T-helper 9 cell (primary cell): ENCODE data around the gene TRIO.

Source experiments
- DNase-seq: peaks from one replicate; pipeline ENCODE4 v3.0.0-alpha.2; 2020

The TRIO gene

DNA sequence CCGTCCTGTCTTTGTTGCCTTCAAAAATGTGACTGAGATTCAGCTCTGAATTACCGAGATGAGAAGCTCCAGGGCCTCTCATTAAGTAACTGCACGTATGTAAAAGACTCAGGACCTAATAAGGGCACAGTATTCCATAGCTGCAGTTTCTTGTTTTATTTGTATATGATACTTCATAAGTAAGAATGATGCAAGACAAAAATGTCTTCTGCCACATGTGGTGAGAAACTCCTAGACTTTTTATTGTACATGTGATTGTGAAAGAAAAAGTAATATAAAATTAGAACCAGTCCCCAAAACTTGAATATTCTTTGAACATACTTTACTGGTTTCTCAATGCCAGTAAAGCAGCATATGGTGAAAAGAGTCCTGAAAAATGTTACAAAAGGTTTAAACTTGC is 328.4 kb downstream of the TRIO start:
- DNase-seq, result no peak

DNA sequence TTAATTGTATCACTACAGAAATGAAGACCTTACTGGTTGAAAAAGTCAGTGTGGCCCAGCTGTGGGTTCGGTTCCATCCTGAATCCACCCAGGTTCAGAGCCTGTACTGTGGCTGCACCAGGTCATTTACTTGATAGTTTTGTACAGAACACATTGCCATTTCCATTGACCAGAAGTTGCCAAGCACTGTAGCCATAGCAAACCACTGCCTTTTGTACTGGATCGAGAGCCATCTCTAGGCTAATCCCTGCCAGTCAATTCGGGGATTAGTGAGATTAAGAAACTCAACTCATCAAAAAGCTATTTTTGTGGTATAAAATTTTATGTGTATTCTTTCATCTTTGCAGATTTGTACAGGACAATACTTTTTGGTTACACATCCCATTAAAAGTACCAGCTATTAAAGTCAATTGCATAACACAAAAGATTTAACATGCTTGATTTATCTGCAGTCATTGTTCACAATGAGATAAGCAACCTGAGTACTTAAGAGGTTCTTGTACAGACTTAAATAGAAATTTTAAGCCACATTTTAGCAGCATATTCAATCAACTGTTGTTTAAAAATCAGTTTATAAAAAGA is 329.9 kb downstream of the TRIO start:
- no peak for DNase-seq

DNA sequence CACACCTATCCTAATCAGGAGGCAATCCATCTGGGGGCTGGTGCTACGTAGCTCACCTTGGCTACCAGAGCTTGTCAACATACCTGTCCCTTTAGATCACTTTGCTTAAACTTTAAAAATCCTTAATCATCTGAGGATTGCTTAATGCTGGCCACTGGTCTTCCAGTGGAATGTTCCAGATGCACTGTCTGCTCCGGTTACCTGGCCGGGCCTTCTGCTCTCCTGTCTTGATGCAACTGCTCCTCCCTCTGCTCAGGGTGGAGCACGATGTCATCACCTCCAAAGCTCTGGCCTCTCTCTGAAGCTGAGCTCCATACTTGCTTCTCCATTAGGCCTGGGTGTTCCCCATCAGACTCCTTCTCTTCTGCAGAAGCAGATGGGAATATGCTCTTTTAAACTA is 331.9 kb downstream of the TRIO start:
- no peak for DNase-seq

DNA sequence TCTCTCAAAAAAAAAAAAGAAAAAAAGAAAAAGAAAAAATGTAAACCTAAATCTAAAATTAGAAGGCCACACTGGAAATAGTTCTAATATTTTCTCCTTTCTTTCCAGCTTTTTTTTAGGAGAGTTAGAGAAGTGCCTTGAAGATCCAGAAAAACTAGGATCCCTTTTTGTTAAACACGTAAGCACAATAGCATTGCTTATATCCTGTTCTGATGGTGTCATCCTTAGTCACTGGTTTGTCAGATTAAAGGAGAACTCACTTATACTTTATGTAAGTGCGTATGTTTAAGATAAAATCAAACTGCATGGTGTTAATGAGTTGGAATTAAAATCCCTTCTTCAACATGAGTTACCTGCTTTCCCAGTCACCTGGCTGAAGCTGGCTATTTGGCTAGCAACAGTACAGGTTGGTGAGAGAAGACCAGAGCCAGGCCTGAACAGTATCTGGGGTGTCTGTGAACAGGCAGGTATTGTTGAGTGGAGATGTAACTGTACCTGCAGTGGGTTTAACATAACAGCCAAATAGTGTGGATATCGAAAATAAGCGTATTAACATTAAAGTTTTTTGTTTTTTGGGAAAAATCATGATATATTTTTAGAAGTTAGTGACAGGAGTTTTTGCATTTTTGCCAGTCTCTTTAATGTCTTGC is 333.8 kb downstream of the TRIO start:
- DNase-seq, result no peak

DNA sequence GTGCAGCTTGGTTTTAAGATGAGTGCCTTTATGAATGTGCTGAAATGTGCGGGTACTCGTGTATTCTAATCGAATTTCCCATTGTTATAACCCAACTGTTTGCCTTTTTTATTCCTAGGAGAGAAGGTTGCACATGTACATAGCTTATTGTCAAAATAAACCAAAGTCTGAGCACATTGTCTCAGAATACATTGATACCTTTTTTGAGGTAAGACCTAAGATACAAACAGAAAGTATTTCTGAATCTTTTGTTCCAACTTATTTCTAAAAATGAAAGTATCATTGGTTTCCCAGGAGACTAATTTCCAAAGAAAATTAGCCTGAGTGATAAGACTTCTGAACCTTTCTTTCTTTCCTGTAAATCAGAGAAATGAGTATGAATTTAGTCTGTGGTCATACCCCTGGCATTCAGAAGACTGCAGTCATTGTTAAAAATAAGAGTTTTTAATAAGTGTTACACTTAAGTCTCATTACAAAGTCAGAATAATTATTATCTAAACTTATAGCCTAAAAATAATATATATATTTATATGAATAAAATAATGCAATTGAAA is 336.1 kb downstream of the TRIO start:
- DNase-seq, result no peak

DNA sequence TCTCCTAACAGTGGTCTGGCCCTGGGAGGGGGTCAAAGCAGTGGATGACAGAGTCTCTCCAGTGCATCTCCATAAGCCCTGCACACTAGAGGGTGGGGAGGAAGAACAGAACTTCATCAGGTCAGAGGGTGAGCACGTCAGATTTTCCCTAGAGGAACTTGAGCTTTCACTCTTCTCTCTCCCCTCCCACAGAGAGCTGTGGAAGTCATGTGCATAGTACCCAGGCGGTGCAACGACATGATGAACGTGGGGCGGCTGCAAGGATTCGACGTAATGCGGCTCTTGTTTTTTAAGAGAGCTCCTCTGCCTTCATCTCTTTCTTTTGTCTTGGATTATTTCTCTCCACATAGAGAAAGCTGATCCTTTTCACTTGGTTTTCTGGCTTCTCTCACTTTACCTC is 338.2 kb downstream of the TRIO start:
- DNase-seq, result no peak

DNA sequence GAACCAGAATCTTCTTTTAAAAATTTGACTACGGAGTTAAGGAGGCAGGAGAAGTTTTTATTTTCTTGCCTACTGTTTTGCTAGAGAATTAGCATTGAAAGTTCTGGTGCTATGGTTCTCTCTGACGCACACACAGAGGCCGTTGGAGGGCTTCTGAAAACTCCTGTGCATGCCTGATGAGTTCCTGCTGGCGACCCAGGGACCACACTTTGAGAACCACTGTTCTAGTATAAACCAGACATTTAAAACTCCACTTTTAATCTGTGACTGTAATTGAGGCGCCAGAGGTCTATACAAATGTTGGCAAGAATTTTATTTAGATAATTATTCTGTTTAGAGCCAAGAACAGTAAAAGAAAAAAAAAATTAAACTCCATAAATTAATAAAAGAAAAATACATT is 338.9 kb downstream of the TRIO start:
- no peak for DNase-seq

DNA sequence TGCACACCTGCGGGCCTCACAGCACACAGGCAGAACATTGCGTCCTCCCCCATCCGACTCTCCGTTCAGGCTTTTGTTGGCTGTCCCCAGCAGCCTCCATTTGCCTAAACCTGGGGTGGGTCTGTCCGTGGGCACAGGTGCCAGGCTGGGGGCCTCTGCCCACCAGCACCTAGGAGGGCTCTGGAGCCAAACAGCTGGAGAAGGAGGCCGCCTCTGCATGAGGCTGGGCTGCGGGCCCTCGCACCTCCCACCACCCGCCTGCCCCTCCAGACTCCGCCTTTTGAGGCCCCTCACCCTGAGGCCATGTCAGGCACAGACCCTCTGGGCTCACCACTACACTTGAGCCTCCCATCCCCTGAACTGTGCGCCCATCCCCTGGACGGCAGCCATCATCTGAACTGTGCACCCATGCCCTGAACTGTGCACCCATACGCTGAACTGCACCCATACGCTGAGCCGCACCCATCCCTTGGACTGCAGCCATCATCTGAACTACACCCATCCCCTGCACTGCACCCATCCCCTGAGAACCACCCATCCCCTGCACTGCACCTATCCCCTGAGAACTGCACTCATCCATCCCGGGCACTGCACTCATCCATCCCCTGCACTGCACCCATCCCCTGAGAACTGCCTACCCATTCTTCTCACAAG is 340.5 kb downstream of the TRIO start:
- no peak for DNase-seq

DNA sequence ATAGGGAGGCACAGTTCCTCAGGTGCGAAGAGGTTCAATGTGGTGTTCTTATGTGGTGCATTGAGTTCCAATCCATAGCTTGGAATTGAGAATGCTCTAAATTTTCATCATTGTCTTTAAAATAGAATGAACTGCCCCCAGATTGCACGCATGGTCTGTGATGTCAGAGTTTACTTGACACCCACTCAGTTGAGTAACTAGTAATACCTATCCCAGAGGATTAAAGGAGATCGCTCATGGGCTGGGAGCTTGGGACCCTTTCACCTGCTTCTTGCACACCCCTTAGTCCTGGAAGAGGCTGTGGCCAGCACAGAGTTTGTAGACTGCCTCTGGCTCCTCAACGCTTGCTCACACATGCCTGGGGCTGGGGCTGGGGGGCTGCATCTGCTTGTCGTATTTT is 343.3 kb downstream of the TRIO start:
- DNase-seq, result no peak

DNA sequence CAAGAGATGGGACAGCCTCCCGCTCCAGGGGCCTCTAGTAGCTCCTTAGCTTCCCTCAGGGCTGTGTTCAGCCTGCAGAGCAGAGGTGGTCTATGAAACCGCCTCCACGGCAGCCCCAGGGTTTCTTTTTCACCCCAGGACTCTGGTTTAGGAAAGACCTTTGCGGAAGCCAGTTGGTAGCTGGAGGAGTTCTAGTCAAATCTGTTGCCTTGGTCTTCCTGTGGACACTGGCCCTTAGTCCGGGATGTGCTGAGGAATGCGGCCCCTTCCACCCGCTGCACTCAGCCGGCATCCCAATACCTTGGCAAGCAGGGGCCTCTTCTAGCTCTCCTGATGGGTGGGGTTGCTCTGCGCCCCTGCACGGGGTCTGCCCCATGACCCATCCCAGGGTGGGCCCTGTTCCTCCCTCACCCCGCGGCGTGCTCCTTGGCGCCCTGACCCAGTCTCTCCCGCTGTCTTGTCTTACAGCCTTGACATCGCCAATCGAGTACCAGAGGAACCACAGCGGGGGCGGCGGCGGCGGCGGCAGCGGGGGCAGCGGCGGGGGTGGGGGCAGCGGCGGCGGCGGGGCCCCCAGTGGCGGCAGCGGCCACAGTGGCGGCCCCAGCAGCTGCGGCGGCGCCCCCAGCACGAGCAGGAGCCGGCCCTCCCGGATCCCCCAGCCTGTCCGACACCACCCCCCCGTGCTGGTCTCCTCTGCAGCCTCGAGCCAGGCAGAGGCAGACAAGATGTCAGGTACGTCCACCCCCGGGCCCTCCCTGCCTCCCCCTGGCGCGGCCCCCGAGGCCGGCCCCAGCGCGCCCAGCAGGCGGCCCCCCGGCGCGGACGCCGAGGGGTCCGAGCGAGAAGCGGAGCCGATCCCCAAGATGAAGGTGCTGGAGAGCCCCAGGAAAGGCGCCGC is 344.1 kb downstream of the TRIO start:
- DNase-seq, result no peak

DNA sequence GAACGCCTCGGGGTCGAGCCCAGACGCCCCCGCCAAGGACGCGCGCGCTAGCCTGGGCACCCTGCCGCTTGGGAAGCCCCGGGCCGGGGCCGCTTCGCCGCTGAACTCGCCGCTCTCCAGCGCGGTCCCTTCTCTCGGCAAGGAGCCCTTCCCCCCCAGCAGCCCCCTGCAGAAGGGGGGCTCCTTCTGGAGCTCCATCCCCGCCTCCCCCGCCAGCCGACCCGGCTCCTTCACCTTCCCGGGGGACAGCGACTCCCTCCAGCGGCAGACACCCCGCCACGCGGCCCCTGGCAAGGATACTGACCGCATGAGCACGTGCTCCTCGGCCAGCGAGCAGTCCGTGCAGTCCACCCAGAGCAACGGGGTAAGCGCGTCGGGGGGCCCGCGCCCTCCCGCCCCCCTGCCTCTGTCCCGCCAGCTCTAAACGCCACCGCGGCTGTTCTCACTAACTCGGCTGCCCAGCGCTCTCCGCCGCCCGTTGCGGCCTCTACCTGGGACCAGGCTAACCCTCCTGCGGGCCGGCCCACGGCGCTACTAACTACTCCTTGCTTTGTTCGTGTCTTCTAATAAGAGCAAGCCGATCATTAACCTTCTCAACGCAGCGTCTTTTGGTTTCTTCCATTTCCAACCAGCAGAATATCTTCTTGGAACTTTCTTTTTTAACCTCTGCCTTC is 344.9 kb downstream of the TRIO start:
- DNase-seq, result no peak

DNA sequence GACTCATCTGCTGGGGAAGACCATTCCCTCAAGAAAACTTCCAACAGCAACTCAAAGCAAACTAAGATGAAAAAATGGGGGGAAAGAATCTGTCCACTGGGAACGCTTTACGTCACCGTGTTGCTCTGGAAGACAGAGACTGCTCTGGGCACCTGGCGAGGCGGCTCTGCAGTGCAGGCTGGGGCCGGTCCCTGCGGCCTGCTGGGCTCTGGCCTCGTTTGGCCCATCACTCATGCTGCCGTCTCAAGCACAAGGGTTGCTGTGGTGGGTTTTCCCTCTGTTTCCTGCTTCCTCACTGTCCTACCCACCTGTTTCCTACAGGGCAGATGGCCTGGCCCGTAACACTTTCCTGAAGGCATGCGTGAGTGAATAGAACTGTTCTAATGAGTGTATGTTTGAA is 345.6 kb downstream of the TRIO start:
- no peak for DNase-seq

DNA sequence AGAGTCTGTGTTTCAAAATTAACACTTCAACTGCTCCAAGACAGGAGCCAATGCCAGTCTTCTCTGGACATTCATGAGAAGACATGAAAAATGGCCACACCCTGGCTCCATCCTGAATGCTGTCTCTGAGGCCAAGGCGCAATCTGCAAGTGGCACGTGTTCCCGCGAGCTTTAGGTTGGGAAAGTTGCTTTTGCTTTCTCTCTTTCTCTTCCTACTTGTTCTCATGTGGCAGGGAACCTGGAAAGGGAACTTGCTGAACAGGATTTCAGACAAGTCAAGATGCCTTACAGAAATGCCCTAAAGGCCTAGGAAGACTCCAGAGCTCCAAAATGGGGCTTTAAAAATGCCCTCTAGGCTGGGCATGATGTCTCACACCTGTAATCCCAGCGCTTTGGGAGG is 346.5 kb downstream of the TRIO start:
- DNase-seq, result no peak

DNA sequence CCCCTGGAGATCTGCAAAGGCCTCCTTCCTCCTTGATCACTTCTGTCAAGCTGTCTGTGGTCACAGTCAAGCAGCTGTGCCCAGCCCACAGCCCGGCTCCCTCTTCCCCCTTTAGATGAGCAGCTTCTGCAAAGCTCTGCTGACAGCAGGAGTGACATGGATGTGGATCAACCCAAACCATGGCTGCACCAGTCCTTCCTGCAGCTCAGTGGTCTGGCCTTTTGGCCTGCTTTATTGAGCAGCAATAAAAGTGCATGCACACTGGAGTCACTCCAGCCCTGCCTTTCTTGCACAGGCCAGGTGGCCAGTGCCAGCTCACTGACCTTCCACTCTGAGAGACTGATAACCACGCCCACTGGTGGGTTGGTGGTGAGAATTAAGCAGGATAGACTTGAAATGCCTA is 347.2 kb downstream of the TRIO start:
- no peak for DNase-seq

DNA sequence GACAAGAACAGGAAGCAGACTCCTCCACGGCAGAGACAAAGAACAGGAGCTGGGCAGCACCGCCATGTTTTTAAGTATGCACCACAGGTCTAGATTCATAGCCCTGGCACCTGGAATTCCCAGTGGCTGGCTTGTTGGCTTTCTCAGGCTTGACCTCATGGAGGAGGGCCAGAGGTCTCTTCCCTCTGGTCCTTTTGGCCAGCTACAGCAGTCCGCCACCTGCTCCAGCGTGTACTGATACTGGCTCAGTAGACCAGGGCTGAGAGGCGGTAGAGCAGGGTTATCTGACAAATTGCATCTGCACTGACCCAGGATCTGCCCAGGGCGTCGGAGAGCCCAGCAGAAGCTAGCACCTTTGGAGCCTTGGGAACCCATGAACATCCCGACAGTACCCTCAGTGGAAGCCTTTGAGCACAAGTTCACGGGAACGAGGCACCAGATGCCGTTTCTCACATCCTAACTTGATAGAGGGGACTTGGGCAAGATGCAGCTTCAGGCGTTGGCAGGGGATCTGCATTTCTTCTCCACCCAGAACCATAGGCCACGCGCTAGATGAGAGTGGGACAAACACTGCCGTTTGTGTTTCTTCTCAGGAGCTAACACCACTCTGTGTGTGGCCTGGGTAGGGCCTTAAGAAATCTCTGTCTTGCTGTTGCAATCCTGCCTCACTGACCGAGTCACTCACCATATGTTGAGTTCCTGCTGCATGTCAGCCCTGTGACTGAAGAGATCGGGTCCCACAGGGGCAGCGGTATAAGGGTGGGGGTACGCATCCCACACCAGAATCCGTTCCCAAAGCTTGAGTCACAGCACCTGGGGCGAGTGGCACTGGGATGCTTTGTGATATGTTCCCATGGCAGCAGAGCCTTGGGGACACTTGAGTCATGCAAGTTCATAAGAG is 348.1 kb downstream of the TRIO start:
- DNase-seq, result no peak

DNA sequence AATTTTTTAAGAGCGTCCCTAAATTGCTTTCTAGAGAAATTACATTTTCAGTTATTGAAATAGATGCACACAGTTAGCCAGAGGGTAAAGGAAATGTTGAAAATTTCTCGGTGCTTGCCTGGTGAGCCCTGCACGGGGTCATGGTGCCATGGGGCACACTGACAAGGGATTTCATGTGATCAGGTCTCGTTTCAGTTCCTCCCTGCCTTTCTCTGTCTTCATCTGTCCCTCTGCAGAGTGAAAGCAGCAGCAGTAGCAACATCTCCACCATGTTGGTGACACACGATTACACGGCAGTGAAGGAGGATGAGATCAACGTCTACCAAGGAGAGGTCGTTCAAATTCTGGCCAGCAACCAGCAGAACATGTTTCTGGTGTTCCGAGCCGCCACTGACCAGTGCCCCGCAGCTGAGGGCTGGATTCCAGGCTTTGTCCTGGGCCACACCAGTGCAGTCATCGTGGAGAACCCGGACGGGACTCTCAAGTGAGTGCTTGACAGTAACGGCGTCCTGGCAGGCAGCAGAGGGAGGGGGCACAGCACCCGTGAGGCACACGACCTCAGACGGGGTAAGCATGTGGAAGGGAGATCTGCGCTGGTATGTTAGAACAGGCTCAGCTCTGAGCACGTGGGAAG is 349.3 kb downstream of the TRIO start:
- no peak for DNase-seq

DNA sequence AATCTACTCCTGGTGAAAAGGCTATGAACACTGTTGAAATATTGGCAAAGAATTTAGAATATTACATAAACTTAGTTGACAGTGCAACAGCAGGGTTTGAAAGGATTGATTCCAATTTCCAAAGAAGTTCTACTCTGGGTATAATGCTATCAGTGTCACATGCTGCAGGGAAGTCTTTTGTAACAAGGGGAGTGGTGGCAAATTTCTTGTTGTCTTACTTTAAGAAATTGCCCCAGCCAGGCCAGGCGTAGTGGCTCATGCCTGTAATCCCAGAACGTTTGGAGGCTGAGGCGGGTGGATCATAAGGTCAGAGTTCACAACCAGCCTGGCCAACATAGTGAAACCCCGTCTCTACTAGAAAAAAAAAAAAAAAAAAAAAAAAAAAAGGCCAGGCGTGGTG is 352.2 kb downstream of the TRIO start:
- DNase-seq, result no peak

DNA sequence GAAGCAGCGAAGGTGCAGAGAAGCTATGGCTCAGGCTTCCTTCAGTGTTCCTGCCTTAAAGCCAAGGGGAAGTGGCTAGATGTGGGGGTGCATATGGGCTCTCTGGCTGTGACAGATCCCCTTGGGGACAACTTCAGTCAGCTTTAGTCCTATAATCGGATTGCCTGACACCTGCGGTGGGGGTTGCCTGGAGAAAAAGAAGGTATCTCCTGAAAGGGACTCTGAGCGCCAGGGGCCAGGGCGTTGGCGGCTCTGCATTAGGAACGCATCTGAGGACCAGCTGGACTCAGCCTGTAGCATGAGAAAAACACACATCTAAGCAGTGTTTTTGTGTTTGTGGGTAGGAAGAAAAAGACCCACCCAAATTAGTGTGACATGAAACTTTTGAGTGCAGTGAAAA is 354.2 kb downstream of the TRIO start:
- DNase-seq, result no peak

DNA sequence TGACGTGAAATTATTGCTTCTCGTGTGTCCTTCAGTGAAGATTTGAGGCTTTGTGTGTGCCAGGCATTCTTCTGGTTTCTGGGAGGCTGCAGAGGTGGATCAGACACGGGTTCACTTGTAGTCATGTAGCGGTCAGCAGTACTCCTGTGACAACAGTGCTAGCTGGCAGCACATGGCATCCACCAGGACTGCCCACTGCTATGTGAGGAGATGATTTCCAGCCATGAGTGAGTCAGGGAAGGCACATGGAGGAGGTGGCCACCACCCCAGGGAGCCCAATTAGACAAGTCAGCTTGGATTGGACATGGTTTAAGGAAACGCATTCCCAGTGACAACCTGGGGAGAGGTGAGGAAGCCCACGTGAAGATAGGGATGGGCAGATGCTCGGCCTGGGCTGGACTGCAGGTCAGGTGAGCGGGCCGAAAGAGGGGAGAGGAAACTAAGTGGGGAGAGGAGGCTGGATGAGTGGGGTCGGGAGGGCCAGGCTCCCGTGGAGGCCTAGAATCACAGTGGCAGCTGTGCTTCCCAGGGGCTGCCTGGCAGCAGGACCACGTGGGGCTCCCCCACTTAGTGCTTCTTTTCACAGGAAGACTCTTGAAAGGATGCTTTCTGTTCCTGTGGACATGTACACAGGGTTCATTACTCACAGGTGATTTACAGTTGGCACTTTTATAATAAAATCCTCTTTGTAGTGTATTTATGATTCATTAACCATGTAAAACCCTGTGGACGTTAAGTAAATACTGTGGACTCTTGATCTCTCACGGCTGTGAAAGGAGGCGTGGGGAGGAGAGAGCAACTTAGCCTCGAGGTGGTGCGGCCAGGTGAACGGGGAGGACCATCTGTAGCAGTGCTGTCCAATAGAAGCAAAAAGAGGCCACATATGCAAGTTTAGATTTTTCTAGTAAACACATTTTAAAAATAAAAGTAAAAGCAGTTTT is 358.5 kb downstream of the TRIO start:
- no peak for DNase-seq

DNA sequence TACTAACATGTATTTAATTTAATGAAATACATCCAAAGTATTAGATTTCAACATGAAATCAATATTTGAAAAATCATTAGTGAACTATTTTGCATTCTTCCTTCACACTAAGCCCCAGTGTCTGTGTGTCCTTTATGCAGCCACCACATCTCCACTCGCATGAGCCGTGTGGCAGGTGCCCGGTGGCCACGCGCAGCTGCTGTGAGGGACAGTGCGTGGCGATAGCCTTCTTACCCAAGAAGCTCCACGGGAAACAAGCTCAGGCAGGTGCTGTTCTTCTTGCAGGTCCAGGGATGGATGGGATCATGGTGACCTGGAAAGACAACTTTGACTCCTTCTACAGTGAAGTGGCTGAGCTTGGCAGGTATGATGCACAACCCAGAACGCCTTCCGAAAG is 359.1 kb downstream of the TRIO start:
- no peak for DNase-seq
